HCT116 (cell line): ENCODE data around the gene C1orf105. TPM values are rescaled to one million over a fixed set of nuclear protein-coding genes. Genes with fewer than 3 reads are reported as not detected.

Experiments used
- ATAC-seq: fragments of 200-7000 bp; cut with Tn5 transposase; 2 replicates; pipeline ENCODE4 v1.9.1; 2020; ENCODE audit warnings: mild to moderate bottlenecking, moderate library complexity
- BruUV-seq: library from RNA; stranded (reverse); fragments of 400-500 nt; replicated peaks from 2 replicates; lab custom pipeline; 2021; lab: Mats Ljungman, UMichigan
- CTCF ChIA-PET: fragments of 300-600 bp; sonication (Branson Sonifier 250); formaldehyde crosslinking; loops from one replicate; lab custom pipeline; 2021; ENCODE audit warnings: antibody characterized with exemption; lab: Charles Lee
- POLR2A ChIA-PET: fragments of 300-600, 350-600 bp; sonication (Branson Sonifier 250); formaldehyde crosslinking; loops from one replicate; lab custom pipeline; 2021; ENCODE audit warnings: antibody characterized with exemption; lab: Charles Lee
- RAD21 ChIA-PET, 2 experiments: fragments of 300-600 bp; sonication (Branson Sonifier 250); formaldehyde crosslinking; loops; one replicate each; lab custom pipeline; 2023; ENCODE audit warnings: low total read pairs in 2 of 2; ENCODE audit not compliant: uncharacterized antibody in 2 of 2, unreplicated experiment in 2 of 2, low non-redundant PET in 1 of 2; lab: Charles Lee
- DNase-seq: peaks from one replicate; pipeline ENCODE4 v3.0.0-alpha.2; 2010; ENCODE audit warnings: low read depth, low spot score
- H2AFZ ChIP-seq: fragments of 200-600 bp; shearing (Covaris generic), sonication (generic); 2 replicates; pipeline ENCODE4 v1.6.1; 2017; ENCODE audit warnings: low read depth, mixed run types, mixed read lengths, antibody characterized with exemption, low read length; ENCODE audit not compliant: poor library complexity, severe bottlenecking
- H3K27ac ChIP-seq: 2 replicates; pipeline ENCODE4 v1.5.1; 2012; ENCODE audit warnings: low read depth, low read length
- H3K27me3 ChIP-seq: fragments of 200-600 bp; sonication (generic); 2 replicates; pipeline ENCODE4 v1.6.1; 2016; ENCODE audit warnings: mixed run types, low read length, mixed read lengths; ENCODE audit not compliant: insufficient read depth
- H3K36me3 ChIP-seq, 2 experiments: fragments of 200-500 bp in 1 of 2; fragments of 200-600 bp in 1 of 2; sonication (Bioruptor generic) in 1 of 2; sonication (generic) in 1 of 2; 2 replicates each; pipeline versions ENCODE4 v1.5.1 to v1.6.1; 2014 to 2016; ENCODE audit warnings: low read length in 2 of 2, inconsistent platforms in 1 of 2, mixed read lengths in 1 of 2, mixed run types in 1 of 2; ENCODE audit not compliant: insufficient read depth in 2 of 2, control insufficient read depth in 1 of 2
- H3K4me1 ChIP-seq, 2 experiments: fragments of 200-600 bp in 1 of 2; sonication (generic) in 1 of 2; 2 replicates each; pipeline versions ENCODE4 v1.5.1 to v1.6.1; 2012 to 2017; ENCODE audit warnings: low read length in 2 of 2, inconsistent platforms in 1 of 2, mild to moderate bottlenecking in 1 of 2, mixed read lengths in 1 of 2, mixed run types in 1 of 2, moderate library complexity in 1 of 2; ENCODE audit not compliant: insufficient read depth in 2 of 2, control insufficient read depth in 1 of 2
- H3K4me2 ChIP-seq: fragments of 200-600 bp; sonication (generic); 2 replicates; pipeline ENCODE4 v1.6.1; 2017; ENCODE audit warnings: mixed run types, low read length, mixed read lengths
- H3K4me3 ChIP-seq, 2 experiments: fragments of 200-600 bp in 1 of 2; sonication (generic) in 1 of 2; replicated peaks in 1 of 2; 2 replicates each; pipeline ENCODE4 v1.5.1; 2011 to 2016; ENCODE audit warnings: low read length in 2 of 2, control low read depth in 1 of 2, low read depth in 1 of 2, mild to moderate bottlenecking in 1 of 2, mixed read lengths in 1 of 2, mixed run types in 1 of 2
- H3K79me2 ChIP-seq: fragments of 200-600 bp; sonication (generic); 2 replicates; pipeline ENCODE4 v1.6.1; 2017; ENCODE audit warnings: mild to moderate bottlenecking, mixed run types, low read length, moderate library complexity, mixed read lengths; ENCODE audit not compliant: insufficient read depth
- H3K9ac ChIP-seq: fragments of 200-600 bp; sonication (generic); 2 replicates; pipeline ENCODE4 v1.6.1; 2016; ENCODE audit warnings: low read length, mixed read lengths
- H3K9me2 ChIP-seq: fragments of 200-600 bp; sonication (generic), shearing (Covaris generic); 2 replicates; pipeline ENCODE4 v1.6.1; 2017; ENCODE audit warnings: mixed run types, mild to moderate bottlenecking, moderate library complexity; ENCODE audit not compliant: insufficient read depth
- H3K9me3 ChIP-seq, 2 experiments: fragments of 200-500 bp in 1 of 2; fragments of 200-600 bp in 1 of 2; sonication (Bioruptor generic) in 1 of 2; sonication (generic) in 1 of 2; 2 replicates each; pipeline ENCODE4 v1.6.1; 2014 to 2017; ENCODE audit warnings: low read length in 2 of 2, mixed read lengths in 2 of 2, inconsistent platforms in 1 of 2, low read depth in 1 of 2, mild to moderate bottlenecking in 1 of 2, mixed run types in 1 of 2, moderate library complexity in 1 of 2; ENCODE audit not compliant: control insufficient read depth in 1 of 2, insufficient read depth in 1 of 2
- H4K20me1 ChIP-seq: fragments of 200-600 bp; sonication (generic), shearing (Covaris generic); 2 replicates; pipeline ENCODE4 v1.6.1; 2017; ENCODE audit warnings: mixed run types, mild to moderate bottlenecking, moderate library complexity; ENCODE audit not compliant: insufficient read depth
- ATF3 ChIP-seq: IDR thresholded peaks from 2 replicates; pipeline ENCODE4 v1.6.1; 2012
- CBX3 ChIP-seq: IDR thresholded peaks from 2 replicates; pipeline ENCODE4 v1.6.1; 2012; ENCODE audit warnings: low read depth
- CTCF ChIP-seq, 3 experiments: fragments of 200-600 bp in 1 of 3; sonication (generic) in 1 of 3; IDR thresholded peaks in 2 of 3; conservative IDR thresholded peaks in 1 of 3; 2 replicates each; pipeline ENCODE4 v1.5.1; 2012 to 2017; ENCODE audit warnings: low read depth in 2 of 3, low read length in 2 of 3, antibody characterized with exemption in 1 of 3, borderline replicate concordance in 1 of 3, control low read depth in 1 of 3, mild to moderate bottlenecking in 1 of 3, mixed read lengths in 1 of 3, mixed run types in 1 of 3, moderate library complexity in 1 of 3; ENCODE audit not compliant: insufficient read depth in 1 of 3
- EGR1 ChIP-seq: IDR thresholded peaks from 2 replicates; pipeline ENCODE4 v1.6.1; 2012; ENCODE audit warnings: low read depth
- EZH2 ChIP-seq: fragments of 200-600 bp; sonication (generic); IDR thresholded peaks from 2 replicates; pipeline ENCODE4 v1.6.1; 2017; ENCODE audit warnings: antibody characterized with exemption, mixed run types
- EZH2phosphoT487 ChIP-seq: fragments of 200-600 bp; IDR thresholded peaks from 2 replicates; pipeline ENCODE4 v1.6.1; 2018; ENCODE audit warnings: antibody characterized with exemption, borderline replicate concordance
- JUND ChIP-seq: IDR thresholded peaks from 2 replicates; pipeline ENCODE4 v1.6.1; 2012
- MAX ChIP-seq: IDR thresholded peaks from 2 replicates; pipeline ENCODE4 v1.6.1; 2012
- RAD21 ChIP-seq: IDR thresholded peaks from 2 replicates; pipeline ENCODE4 v1.6.1; 2012; ENCODE audit warnings: low read depth, mild to moderate bottlenecking
- YY1 ChIP-seq: IDR thresholded peaks from 2 replicates; pipeline ENCODE4 v1.6.1; 2011; ENCODE audit warnings: low read length, low read depth, moderate library complexity, mild to moderate bottlenecking; ENCODE audit not compliant: insufficient replicate concordance; ENCODE audit errors: extremely low read depth
- ZBTB33 ChIP-seq: IDR thresholded peaks from 2 replicates; pipeline ENCODE4 v1.6.1; 2011; ENCODE audit warnings: mild to moderate bottlenecking, low read length, moderate library complexity; ENCODE audit not compliant: insufficient replicate concordance; ENCODE audit errors: extremely low read depth
- intact Hi-C: fragments of 100-400 bp; cut with micrococcal nuclease; formaldehyde crosslinking; loops from 2 replicates; pipeline ENCODE4 v1.10.0; 2022
- total RNA-seq: library from RNA; stranded (reverse); gene quantifications from one replicate; pipeline ENCODE4 v1.2.1, GENCODE V29; 2021; ENCODE audit not compliant: unreplicated experiment
- TF ChIP-seq, protein P1 (sequence below): IDR thresholded peaks from 2 replicates; pipeline ENCODE4 v1.6.1; 2012; ENCODE audit warnings: low read depth

C1orf105 gene
- total RNA-seq, 1 experiment from 2014 or later = not detected

GRCh38 chr1:172430128-172430454 is 9.6 kb downstream of the C1orf105 start:
- ChIA-PET RAD21 (no interaction called here), CTCF (interaction anchor here (0.9 to 1.0 kb wide), 2 partner anchors 31 to 428 kb away, joined by 3 to 7 read pairs; no protein-coding TSS in a partner anchor), POLR2A (no interaction called here)
- intact Hi-C loops = no loop called here
- no peak for DNase-seq
- Histone ChIP-seq H3K79me2 (no peaks in the 10 kb centered on the region), H3K27me3 (no peaks in the 10 kb centered on the region), H3K9me2 (no peaks in the 10 kb centered on the region), H3K9me3 (no peaks in the 10 kb centered on the region), H4K20me1 (no peaks in the 10 kb centered on the region), H3K36me3 (no peaks in the 10 kb centered on the region), H3K4me3 (no peak overlapping the region), H3K4me2 (no peak overlapping the region), H2AFZ (no peak overlapping the region), H3K9ac (no peak overlapping the region), H3K27ac (no peak overlapping the region), H3K4me1 (no peaks in the 10 kb centered on the region)
- ATAC-seq = no peak
- TF ChIP-seq CTCF (IDR thresholded peaks at IDR 0.05 in 2 of 3, conservative IDR thresholded peaks at IDR 0.05 in 1 of 3; ENCODE audit: borderline replicate concordance in 1 of 3, insufficient read depth in 1 of 3, low read depth in 2 of 3, low read length in 2 of 3) = no peak
- BruUV-seq = no TSS peak

- no TSS peak for BruUV-seq
- ChIA-PET CTCF (interaction anchor here (1.5 kb wide), 1 partner anchor 428 kb away, joined by 5 read pairs; no protein-coding TSS in a partner anchor), RAD21 (no interaction called here), POLR2A (no interaction called here)
- Histone ChIP-seq H3K27ac (no peak overlapping the region), H3K27me3 (no peaks in the 10 kb centered on the region), H3K4me1 (no peaks in the 10 kb centered on the region), H3K9ac (no peak overlapping the region), H3K9me3 (no peaks in the 10 kb centered on the region), H3K4me2 (no peak overlapping the region), H3K9me2 (no peaks in the 10 kb centered on the region), H3K36me3 (no peaks in the 10 kb centered on the region), H3K79me2 (no peaks in the 10 kb centered on the region), H3K4me3 (no peak overlapping the region), H2AFZ (no peak overlapping the region), H4K20me1 (no peaks in the 10 kb centered on the region)
- ATAC-seq = no peak
- intact Hi-C loops = no loop called here
- DNase-seq = no peak
- TF ChIP-seq ZBTB33 = no peak
- no peak for TF ChIP-seq EGR1
- TF ChIP-seq, protein P1, sequence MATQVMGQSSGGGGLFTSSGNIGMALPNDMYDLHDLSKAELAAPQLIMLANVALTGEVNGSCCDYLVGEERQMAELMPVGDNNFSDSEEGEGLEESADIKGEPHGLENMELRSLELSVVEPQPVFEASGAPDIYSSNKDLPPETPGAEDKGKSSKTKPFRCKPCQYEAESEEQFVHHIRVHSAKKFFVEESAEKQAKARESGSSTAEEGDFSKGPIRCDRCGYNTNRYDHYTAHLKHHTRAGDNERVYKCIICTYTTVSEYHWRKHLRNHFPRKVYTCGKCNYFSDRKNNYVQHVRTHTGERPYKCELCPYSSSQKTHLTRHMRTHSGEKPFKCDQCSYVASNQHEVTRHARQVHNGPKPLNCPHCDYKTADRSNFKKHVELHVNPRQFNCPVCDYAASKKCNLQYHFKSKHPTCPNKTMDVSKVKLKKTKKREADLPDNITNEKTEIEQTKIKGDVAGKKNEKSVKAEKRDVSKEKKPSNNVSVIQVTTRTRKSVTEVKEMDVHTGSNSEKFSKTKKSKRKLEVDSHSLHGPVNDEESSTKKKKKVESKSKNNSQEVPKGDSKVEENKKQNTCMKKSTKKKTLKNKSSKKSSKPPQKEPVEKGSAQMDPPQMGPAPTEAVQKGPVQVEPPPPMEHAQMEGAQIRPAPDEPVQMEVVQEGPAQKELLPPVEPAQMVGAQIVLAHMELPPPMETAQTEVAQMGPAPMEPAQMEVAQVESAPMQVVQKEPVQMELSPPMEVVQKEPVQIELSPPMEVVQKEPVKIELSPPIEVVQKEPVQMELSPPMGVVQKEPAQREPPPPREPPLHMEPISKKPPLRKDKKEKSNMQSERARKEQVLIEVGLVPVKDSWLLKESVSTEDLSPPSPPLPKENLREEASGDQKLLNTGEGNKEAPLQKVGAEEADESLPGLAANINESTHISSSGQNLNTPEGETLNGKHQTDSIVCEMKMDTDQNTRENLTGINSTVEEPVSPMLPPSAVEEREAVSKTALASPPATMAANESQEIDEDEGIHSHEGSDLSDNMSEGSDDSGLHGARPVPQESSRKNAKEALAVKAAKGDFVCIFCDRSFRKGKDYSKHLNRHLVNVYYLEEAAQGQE = no peak
- TF ChIP-seq RAD21 = no peak
- TF ChIP-seq YY1 = no peak
- TF ChIP-seq MAX = no peak
- TF ChIP-seq ATF3 = no peak
- no peak for TF ChIP-seq EZH2phosphoT487
- no peak for TF ChIP-seq JUND
- no peak for TF ChIP-seq EZH2
- TF ChIP-seq CBX3 = no peak
Measured at GRCh38 chr1:172431204-172431603, 10.7 kb downstream of the C1orf105 start.
